Measurements from ENCODE around the gene FGFRL1.

- TF ChIP-seq EZH2 (IDR thresholded peaks at IDR 0.05; ENCODE audit: insufficient read depth, poor library complexity, severe bottlenecking) (no peak), EZH2phosphoT487 (IDR thresholded peaks at IDR 0.05; ENCODE audit: insufficient read depth, low read depth) (no peak)
These were observed 36.7 kb downstream of the FGFRL1 start for GRCh38 chr4:1047976-1048772.

Measured in GM23248 (cell line).